ENCODE data around the gene NUBPL. TPM values are rescaled to one million over a fixed set of nuclear protein-coding genes. Genes with fewer than 3 reads are reported as not detected.

Gene NUBPL
- total RNA-seq, 4 donors from 2014 or later: 4.6 to 8.8 (median 7.7) TPM

DNA sequence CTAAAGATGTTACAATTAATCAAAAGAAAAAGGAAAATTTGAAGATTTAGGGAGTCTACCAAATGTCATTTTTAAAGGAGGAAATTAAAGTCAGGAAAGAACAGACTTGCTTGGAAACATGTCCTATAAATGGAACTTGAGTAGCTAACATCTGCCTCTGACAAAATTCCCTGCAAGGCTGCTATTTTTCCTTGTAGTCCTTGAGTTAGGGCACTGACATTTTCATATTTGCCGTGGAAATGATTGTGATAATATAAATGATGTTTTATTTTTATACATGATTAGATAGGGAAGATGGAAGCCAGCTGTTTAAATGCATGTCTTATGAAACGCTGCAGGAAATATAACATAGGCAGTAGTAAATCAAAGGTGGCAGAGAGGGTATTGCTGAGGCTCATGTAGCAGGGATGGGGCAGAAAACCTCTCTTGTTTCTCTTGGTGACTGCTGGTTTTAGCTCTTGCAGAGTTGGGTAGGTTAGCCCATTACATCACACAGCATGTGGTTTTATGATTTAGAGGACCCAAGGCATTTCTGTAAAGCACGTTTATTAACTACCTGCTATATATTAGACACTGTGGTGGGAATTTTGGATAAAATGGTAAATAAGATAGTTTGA lies 21.7 kb downstream of the NUBPL start:
- H3K4me3 ChIP-seq: no peak overlapping the region
- TF ChIP-seq, protein P1, sequence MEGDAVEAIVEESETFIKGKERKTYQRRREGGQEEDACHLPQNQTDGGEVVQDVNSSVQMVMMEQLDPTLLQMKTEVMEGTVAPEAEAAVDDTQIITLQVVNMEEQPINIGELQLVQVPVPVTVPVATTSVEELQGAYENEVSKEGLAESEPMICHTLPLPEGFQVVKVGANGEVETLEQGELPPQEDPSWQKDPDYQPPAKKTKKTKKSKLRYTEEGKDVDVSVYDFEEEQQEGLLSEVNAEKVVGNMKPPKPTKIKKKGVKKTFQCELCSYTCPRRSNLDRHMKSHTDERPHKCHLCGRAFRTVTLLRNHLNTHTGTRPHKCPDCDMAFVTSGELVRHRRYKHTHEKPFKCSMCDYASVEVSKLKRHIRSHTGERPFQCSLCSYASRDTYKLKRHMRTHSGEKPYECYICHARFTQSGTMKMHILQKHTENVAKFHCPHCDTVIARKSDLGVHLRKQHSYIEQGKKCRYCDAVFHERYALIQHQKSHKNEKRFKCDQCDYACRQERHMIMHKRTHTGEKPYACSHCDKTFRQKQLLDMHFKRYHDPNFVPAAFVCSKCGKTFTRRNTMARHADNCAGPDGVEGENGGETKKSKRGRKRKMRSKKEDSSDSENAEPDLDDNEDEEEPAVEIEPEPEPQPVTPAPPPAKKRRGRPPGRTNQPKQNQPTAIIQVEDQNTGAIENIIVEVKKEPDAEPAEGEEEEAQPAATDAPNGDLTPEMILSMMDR (IDR thresholded peaks at IDR 0.05): no peak
- TF ChIP-seq POLR2A (IDR thresholded peaks at IDR 0.05): no peak
- no peaks in the 10 kb centered on the region for H3K4me1 ChIP-seq
- no peaks in the 10 kb centered on the region for H3K27me3 ChIP-seq
- H3K36me3 ChIP-seq: no peaks in the 10 kb centered on the region
- DNase-seq: no peak
- no peaks in the 10 kb centered on the region for H3K9me3 ChIP-seq
- no peak overlapping the region for H3K27ac ChIP-seq

DNA sequence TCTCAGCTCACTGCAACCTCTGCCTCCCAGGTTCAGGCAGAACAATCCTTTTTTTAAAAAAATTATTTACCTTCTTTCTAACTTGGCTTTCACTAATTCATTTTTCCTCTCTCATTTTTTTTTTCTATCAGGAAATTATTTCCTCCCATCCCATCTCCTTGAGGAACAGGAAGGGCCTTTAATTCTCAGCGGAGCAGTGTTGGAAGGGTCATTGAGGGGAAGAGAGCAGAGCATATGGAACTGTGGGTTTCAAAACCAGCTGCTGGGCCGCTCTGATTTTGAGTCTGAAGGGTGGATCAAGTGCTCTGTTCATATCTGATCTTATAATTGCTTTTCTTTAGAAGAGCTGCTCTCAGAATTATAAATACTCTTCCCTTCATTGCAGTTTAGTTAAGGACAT lies 29.0 kb downstream of the NUBPL start:
- H3K4me1 ChIP-seq: no peaks in the 10 kb centered on the region
- no peaks in the 10 kb centered on the region for H3K36me3 ChIP-seq
- H3K4me3 ChIP-seq: no peak overlapping the region
- no peak overlapping the region for H3K27ac ChIP-seq
- H3K27me3 ChIP-seq: no peaks in the 10 kb centered on the region
- TF ChIP-seq POLR2A (IDR thresholded peaks at IDR 0.05): no peak
- TF ChIP-seq, protein P1 (IDR thresholded peaks at IDR 0.05): no peak
- DNase-seq: no peak
- H3K9me3 ChIP-seq: no peaks in the 10 kb centered on the region

DNA sequence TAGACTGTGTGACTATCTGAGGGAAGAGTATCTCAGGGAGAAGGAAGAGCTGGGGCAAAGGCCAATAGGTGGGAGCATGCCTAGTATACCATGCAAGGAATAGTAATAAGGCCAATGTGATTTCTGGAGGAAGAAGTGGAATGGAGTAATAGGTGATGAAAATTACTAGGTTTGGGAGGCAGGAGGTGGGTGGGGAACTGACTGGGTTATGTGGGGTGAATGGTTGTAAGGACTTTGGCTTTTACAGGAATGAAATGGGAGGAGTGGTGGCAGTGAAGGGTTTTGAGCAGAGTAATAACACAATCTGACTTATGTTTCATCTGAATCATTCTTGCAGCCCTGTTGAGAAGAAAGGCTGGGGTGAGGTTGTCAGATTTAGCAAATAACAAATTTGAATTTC lies 30.9 kb downstream of the NUBPL start:
- Histone ChIP-seq H3K27me3 (no peaks in the 10 kb centered on the region), H3K9me3 (no peaks in the 10 kb centered on the region), H3K4me3 (no peak overlapping the region), H3K4me1 (no peaks in the 10 kb centered on the region), H3K27ac (no peak overlapping the region), H3K36me3 (no peaks in the 10 kb centered on the region)
- no peak for DNase-seq
- TF ChIP-seq, protein P1 (IDR thresholded peaks at IDR 0.05): no peak
- no peak for TF ChIP-seq POLR2A (IDR thresholded peaks at IDR 0.05)

- H3K9me3 ChIP-seq: no peaks in the 10 kb centered on the region
- H3K4me3 ChIP-seq: no peak overlapping the region
Observed at GRCh38 chr14:31592631-31593030, 31.4 kb downstream of the NUBPL start.

DNA sequence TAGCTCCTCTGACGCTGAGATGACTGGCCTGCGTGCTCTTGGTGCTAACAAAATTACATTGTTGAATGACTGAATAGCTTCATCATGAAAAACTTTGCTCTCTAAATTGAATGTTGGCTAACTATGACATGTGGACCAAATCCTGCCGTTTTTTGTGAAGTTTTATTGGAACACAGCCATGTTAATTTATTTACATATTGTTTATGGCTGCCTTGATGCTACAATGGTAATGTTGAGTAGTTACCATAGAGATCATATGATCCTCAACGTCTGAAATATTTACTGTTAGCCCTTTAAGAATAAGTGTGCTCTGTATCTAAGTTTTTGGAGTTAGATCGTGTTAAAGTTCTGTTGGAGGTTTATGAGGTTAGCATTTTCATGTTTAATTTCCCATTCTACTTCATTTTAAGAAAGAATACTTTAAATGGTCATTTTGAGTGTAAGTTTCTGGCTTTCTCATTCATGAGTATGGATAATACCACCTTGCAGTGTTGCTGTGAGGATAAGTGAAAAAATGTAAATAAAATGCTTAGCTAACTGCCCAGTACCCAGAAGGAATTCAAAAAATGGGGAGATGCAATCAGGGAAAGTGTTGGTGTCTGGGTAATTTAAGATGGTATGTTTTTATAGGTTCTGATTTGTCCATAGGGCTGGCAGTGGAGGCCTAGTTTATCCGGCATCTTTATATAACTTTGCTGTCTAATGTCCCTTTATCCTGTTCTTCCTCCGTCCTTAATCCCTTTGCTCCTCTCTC lies 35.3 kb downstream of the NUBPL start:
- H3K4me1 ChIP-seq: no peaks in the 10 kb centered on the region
- H3K27ac ChIP-seq: no peak overlapping the region
- H3K27me3 ChIP-seq: no peaks in the 10 kb centered on the region
- no peaks in the 10 kb centered on the region for H3K36me3 ChIP-seq
- no peaks in the 10 kb centered on the region for H3K9me3 ChIP-seq
- no peak for DNase-seq
- no peak overlapping the region for H3K4me3 ChIP-seq
- TF ChIP-seq, protein P1 (IDR thresholded peaks at IDR 0.05): no peak
- no peak for TF ChIP-seq POLR2A (IDR thresholded peaks at IDR 0.05)

More at GRCh38 chr14:31592631-31593030, 31.4 kb downstream of the NUBPL start:
- Histone ChIP-seq H3K36me3 (no peaks in the 10 kb centered on the region), H3K4me1 (no peaks in the 10 kb centered on the region), H3K27me3 (no peaks in the 10 kb centered on the region), H3K27ac (no peak overlapping the region)
- TF ChIP-seq POLR2A (IDR thresholded peaks at IDR 0.05): no peak
- TF ChIP-seq, protein P1 (IDR thresholded peaks at IDR 0.05): no peak
- no peak for DNase-seq

All from Peyer's patch (tissue), 4 donors.